DOHH2 (cell line): ENCODE data around the gene AGBL5.

Experiments used
- H3F3A ChIP-seq: fragments of 200-600 bp; sonication (generic), shearing (Covaris generic); 2 replicates; pipeline ENCODE4 v1.6.0; 2016; ENCODE audit warnings: antibody characterized with exemption, mild to moderate bottlenecking; ENCODE audit not compliant: control insufficient read depth, insufficient read depth
- H3K27ac ChIP-seq: fragments of 200-600 bp; sonication (generic); 2 replicates; pipeline ENCODE4 v1.5.1; 2014; ENCODE audit warnings: low read depth, mild to moderate bottlenecking, low read length, moderate library complexity
- H3K27me3 ChIP-seq: fragments of 200-600 bp; sonication (generic); 2 replicates; pipeline ENCODE4 v1.6.1; 2014; ENCODE audit warnings: mild to moderate bottlenecking, low read length, mixed read lengths; ENCODE audit not compliant: control insufficient read depth
- H3K36me3 ChIP-seq: fragments of 200-600 bp; sonication (generic); 2 replicates; pipeline ENCODE4 v1.6.1; 2014; ENCODE audit warnings: mild to moderate bottlenecking, low read length, moderate library complexity, mixed read lengths; ENCODE audit not compliant: control insufficient read depth
- H3K4me1 ChIP-seq: fragments of 200-600 bp; sonication (generic); 2 replicates; pipeline ENCODE4 v1.6.1; 2014; ENCODE audit warnings: mild to moderate bottlenecking, low read length, mixed read lengths; ENCODE audit not compliant: control insufficient read depth
- H3K4me2 ChIP-seq: fragments of 200-600 bp; sonication (generic); 2 replicates; pipeline ENCODE4 v1.6.0; 2014; ENCODE audit warnings: mild to moderate bottlenecking, low read length, moderate library complexity
- H3K4me3 ChIP-seq: fragments of 200-600 bp; sonication (generic); 2 replicates; pipeline ENCODE4 v1.5.1; 2014; ENCODE audit warnings: mild to moderate bottlenecking, low read length, mixed read lengths
- H3K79me2 ChIP-seq: fragments of 200-600 bp; sonication (generic); 2 replicates; pipeline ENCODE4 v1.6.1; 2014; ENCODE audit warnings: mild to moderate bottlenecking, low read length, mixed read lengths; ENCODE audit not compliant: control insufficient read depth
- H3K9me2 ChIP-seq: fragments of 200-600 bp; sonication (generic); replicated peaks from 2 replicates; pipeline ENCODE4 v1.6.1; 2014; ENCODE audit warnings: mild to moderate bottlenecking, low read length, mixed read lengths; ENCODE audit not compliant: control insufficient read depth
- H3K9me3 ChIP-seq: fragments of 200-600 bp; sonication (generic); 2 replicates; pipeline ENCODE4 v1.6.1; 2014; ENCODE audit warnings: antibody characterized with exemption, low read length, mixed read lengths; ENCODE audit not compliant: control insufficient read depth, insufficient read depth
- H4K20me1 ChIP-seq: fragments of 200-600 bp; sonication (generic); 2 replicates; pipeline ENCODE4 v1.6.0; 2014; ENCODE audit warnings: low read depth, mild to moderate bottlenecking, antibody characterized with exemption, low read length, moderate library complexity; ENCODE audit not compliant: control insufficient read depth, insufficient read depth
- CTCF ChIP-seq: fragments of 200-600 bp; sonication (generic); IDR thresholded peaks from one replicate; pipeline ENCODE4 v1.5.1; 2014; ENCODE audit warnings: antibody characterized with exemption, mild to moderate bottlenecking, low read depth, low read length; ENCODE audit not compliant: poor library complexity, severe bottlenecking
- EZH2phosphoT487 ChIP-seq: fragments of 200-600 bp; sonication (generic); IDR thresholded peaks from 2 replicates; pipeline ENCODE4 v1.6.1; 2017; ENCODE audit warnings: borderline replicate concordance, mild to moderate bottlenecking, antibody characterized with exemption, low read length, moderate library complexity, mixed read lengths

The AGBL5 gene

GRCh38 chr2:27006602-27007415, 44.7 kb upstream of the AGBL5 start:
- no peaks in the 10 kb centered on the region for H4K20me1 ChIP-seq
- H3K4me2 ChIP-seq, result no peak overlapping the region
- H3K4me3 ChIP-seq, result no peak overlapping the region
- H3K4me1 ChIP-seq, result no peaks in the 10 kb centered on the region
- TF ChIP-seq EZH2phosphoT487 (no peak), CTCF (no peak)
- no peaks in the 10 kb centered on the region for H3K36me3 ChIP-seq
- H3K79me2 ChIP-seq, result no peaks in the 10 kb centered on the region
- H3K27ac ChIP-seq, result no peak overlapping the region
- H3K9me3 ChIP-seq, result no peaks in the 10 kb centered on the region
- no peaks in the 10 kb centered on the region for H3K9me2 ChIP-seq
- H3F3A ChIP-seq, result no peaks in the 10 kb centered on the region
- H3K27me3 ChIP-seq, result peaks cover 38% of the 10 kb centered on the region

GRCh38 chr2:27007416-27008374, 43.8 kb upstream of the AGBL5 start:
- H3K4me2 ChIP-seq, result no peak overlapping the region
- no peaks in the 10 kb centered on the region for H3K4me1 ChIP-seq
- no peak overlapping the region for H3K27ac ChIP-seq
- peaks cover 43% of the 10 kb centered on the region for H3K27me3 ChIP-seq
- H3F3A ChIP-seq, result no peaks in the 10 kb centered on the region
- no peaks in the 10 kb centered on the region for H4K20me1 ChIP-seq
- TF ChIP-seq EZH2phosphoT487, result no peak
- no peak for TF ChIP-seq CTCF
- H3K36me3 ChIP-seq, result no peaks in the 10 kb centered on the region
- no peaks in the 10 kb centered on the region for H3K9me2 ChIP-seq
- H3K79me2 ChIP-seq, result no peaks in the 10 kb centered on the region
- no peaks in the 10 kb centered on the region for H3K9me3 ChIP-seq
- H3K4me3 ChIP-seq, result no peak overlapping the region

GRCh38 chr2:27008678-27009077, 42.8 kb upstream of the AGBL5 start:
- H3K79me2 ChIP-seq, result no peaks in the 10 kb centered on the region
- no peaks in the 10 kb centered on the region for H3K4me1 ChIP-seq
- no peak overlapping the region for H3K4me2 ChIP-seq
- peaks cover 46% of the 10 kb centered on the region for H3K27me3 ChIP-seq
- no peak overlapping the region for H3K27ac ChIP-seq
- TF ChIP-seq CTCF (no peak), EZH2phosphoT487 (no peak)
- H3F3A ChIP-seq, result no peaks in the 10 kb centered on the region
- H3K36me3 ChIP-seq, result no peaks in the 10 kb centered on the region
- no peaks in the 10 kb centered on the region for H3K9me3 ChIP-seq
- no peak overlapping the region for H3K4me3 ChIP-seq
- no peaks in the 10 kb centered on the region for H4K20me1 ChIP-seq
- H3K9me2 ChIP-seq, result no peaks in the 10 kb centered on the region
